ENCODE data around the gene ASPA.

GRCh38 chr17:3552916-3553315 is 77.1 kb downstream of the ASPA start:
- TF ChIP-seq CTCF (IDR thresholded peaks at IDR 0.05; ENCODE audit: low read depth, low read length) = no peak
- TF ChIP-seq, protein P1, sequence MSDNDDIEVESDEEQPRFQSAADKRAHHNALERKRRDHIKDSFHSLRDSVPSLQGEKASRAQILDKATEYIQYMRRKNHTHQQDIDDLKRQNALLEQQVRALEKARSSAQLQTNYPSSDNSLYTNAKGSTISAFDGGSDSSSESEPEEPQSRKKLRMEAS (IDR thresholded peaks at IDR 0.05; ENCODE audit: low read depth, low read length) = no peak

All from NB4 (cell line).